HG03025 (cell line): ENCODE results near the gene MBTPS2.
"Not testable (repeated sequence)": the region's sequence is repeated elsewhere in the genome, so short reads cannot be mapped to it uniquely, and the experiment has no call there.

Experiments used
- ATAC-seq: cut with Tn5 transposase; IDR thresholded peaks from one replicate; pipeline ENCODE4 v1.9.1; 2021; ENCODE audit warnings: mild to moderate bottlenecking, moderate library complexity; ENCODE audit not compliant: unreplicated experiment, low FRiP score

The MBTPS2 gene

GRCh38 chrX:21855937-21856415 is 16.6 kb downstream of the MBTPS2 start, which contains the start of gene YY2:
Gene YY2 (plus strand): TSS chrX:21855987. CDS start chrX:21856485, 498 bp downstream.
- ATAC-seq = no peak

GRCh38 chrX:21856504-21856903 is 17.1 kb downstream of the MBTPS2 start:
- ATAC-seq = no peak

- ATAC-seq = no peak
Measured at GRCh38 chrX:21863241-21863640, 23.8 kb downstream of the MBTPS2 start.

- no peak for ATAC-seq
Measured at GRCh38 chrX:21865436-21865835, 26.0 kb downstream of the MBTPS2 start.

GRCh38 chrX:21870494-21870893 is 31.1 kb downstream of the MBTPS2 start:
- ATAC-seq = no peak

- ATAC-seq = no peak
Measured at GRCh38 chrX:21873063-21873775, 33.8 kb downstream of the MBTPS2 start.

- not testable (repeated sequence) for ATAC-seq
Measured at GRCh38 chrX:21874182-21874581, 34.8 kb downstream of the MBTPS2 start.

- no peak for ATAC-seq
Measured at GRCh38 chrX:21875013-21875412, 35.6 kb downstream of the MBTPS2 start.

GRCh38 chrX:21881881-21882574 is 42.6 kb downstream of the MBTPS2 start:
- ATAC-seq = no peak

GRCh38 chrX:21883258-21883657 is 43.8 kb downstream of the MBTPS2 start:
- ATAC-seq = no peak

GRCh38 chrX:21885568-21885967 is 46.2 kb downstream of the MBTPS2 start:
- ATAC-seq = no peak

- ATAC-seq = no peak
Measured at GRCh38 chrX:21905313-21905712, 65.9 kb downstream of the MBTPS2 start.

- no peak for ATAC-seq
Measured at GRCh38 chrX:21905953-21906352, 66.5 kb downstream of the MBTPS2 start.

- no peak for ATAC-seq
Measured at GRCh38 chrX:21907260-21907659, 67.8 kb downstream of the MBTPS2 start.

GRCh38 chrX:21911481-21911880 is 72.1 kb downstream of the MBTPS2 start:
- ATAC-seq = no peak

GRCh38 chrX:21912220-21912619 is 72.8 kb downstream of the MBTPS2 start:
- ATAC-seq = no peak

- ATAC-seq = no peak
Measured at GRCh38 chrX:21912989-21913388, 73.6 kb downstream of the MBTPS2 start.

GRCh38 chrX:21926116-21926515 is 86.7 kb downstream of the MBTPS2 start:
- no peak for ATAC-seq

- ATAC-seq = no peak
Measured at GRCh38 chrX:21926527-21927278, 87.3 kb downstream of the MBTPS2 start.

- no peak for ATAC-seq
Measured at GRCh38 chrX:21929209-21929608, 89.8 kb downstream of the MBTPS2 start.

- no peak for ATAC-seq
Measured at GRCh38 chrX:21930986-21931385, 91.6 kb downstream of the MBTPS2 start.
